GM21515 (cell line): ENCODE results near the gene ZMYND11.

Source experiments
- ATAC-seq: cut with Tn5 transposase; IDR thresholded peaks from one replicate; pipeline ENCODE4 v1.9.1; 2021; ENCODE audit not compliant: unreplicated experiment

ZMYND11 gene

DNA sequence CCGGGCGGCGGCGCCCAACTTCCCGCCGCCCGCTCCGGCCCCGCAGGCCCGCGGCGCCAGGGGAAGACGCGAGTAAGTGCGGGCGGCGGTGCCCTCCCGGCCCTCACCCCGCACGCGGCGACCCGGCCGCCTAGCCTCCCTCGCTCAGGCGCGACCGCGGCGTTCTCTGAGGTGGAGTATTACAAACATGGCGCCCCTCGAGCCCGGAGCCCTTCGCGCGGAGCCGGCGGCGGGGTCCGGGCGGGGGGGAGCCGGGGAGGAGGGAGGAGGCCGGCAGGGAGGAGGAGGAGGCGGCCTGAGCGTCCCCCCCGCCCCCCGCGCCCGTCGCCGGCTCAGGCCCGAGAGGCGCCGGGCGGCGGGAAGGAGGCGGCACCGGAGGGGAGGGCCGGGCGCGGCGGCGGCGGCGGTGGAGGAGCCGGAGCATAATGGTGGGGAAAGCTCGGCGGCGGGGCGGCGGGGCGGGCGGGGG, at the start of gene ZMYND11:
TSS of gene ZMYND11 (plus strand) at position 324 of the 469 bp plus-strand sequence. CDS start 44,558 bp downstream, outside the sequence.
- peak; percentile 43 for ATAC-seq

DNA sequence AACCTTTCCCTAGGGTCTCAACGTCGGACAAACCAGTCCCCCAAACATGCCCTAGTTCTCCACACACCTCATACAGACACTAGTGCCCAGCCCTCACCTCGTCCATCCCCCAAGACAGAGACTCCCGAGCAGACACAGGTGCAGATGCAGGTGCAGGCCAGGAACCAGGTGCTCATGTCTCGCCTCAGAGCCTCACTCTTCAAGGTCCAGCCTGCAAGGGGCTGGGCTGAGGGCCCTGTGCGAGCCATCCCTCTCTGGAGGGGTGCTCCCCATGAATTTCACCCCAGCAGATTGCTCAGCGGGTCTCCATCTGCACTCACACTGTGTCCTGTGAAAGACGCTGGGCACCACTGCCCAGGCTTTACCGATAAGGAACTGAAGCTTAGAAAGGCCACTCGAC, 49.2 kb upstream of the ZMYND11 start:
- ATAC-seq: no peak

DNA sequence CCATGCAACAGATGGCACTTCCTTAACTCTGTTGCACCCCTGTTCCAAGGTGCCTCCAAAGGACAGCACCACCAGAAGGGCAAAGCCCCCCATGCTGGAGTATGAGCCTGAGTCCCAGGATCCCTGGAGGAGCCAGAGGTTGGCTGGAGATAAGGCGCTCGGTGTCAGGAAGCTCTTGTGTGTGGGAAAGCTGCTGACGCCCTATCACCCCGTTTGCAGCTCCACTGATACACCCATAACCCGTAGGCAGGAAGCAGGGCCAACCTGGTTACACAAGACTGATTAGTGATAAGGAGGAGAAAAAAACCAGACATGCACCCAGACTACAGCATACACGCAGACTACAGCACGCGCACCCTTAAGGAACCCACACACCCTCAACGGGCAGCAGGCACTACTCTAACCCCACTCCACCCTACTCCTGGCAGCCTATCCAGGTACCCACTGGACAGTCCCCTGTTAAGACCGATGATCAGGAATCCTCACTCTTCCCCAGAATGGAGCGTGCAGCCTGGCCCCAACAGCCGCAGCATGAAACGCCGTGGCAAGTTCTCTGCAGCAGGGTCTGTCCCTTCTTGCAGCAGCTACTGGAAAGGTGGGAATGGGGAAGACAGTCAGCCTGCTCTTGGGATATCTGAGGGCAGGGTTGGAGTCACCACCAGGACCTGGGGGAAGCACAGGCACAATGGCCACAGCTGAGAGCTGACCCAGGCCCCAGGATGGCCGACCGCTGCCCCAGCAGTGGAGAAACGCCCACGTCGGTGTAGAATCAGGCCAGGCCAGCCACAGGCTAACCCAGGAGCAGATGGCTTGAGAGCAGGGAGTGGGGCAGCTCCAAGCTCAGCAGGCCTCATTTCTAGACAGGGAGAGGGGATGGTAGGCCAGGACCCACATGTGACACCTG, 47.8 kb upstream of the ZMYND11 start:
- no peak for ATAC-seq

- no peak for ATAC-seq
Observed at GRCh38 chr10:88253-88652, 47.0 kb upstream of the ZMYND11 start.

DNA sequence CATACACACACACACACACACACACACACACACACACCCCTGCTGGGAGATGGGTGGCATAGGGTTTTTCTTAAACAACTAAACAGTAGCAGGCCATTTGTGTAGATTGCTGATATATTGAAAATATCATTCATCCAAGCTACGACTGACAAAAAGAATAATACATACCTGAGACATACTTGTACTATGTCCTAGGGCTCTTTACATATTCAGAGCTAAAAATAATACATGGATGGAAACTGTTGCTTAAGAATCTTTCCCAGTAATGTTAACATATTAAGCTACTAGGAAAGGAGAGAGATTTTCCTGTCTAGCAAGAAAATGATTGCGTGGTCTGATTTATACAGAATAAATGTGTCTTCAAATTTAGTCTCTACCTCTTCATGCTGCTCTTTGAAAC, 46.0 kb upstream of the ZMYND11 start:
- no peak for ATAC-seq

DNA sequence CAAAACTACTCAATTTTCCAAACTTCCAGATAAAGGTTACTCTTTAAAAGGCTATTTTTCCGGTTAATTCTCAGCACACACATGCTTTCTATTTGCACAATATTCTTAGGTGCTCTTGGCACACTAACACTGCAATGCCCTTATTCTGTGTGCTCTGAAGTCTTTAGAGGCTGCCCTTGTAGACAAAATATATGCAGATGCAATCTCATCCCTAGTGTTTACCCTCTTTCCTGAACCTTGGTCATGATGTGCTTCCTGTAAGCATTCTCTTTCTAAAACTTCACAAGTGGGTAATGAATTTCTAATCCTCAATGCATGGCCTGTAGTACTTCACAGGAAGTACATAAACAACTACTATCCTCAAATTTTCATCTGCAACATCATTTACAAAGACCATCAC, 45.1 kb upstream of the ZMYND11 start:
- no peak for ATAC-seq

DNA sequence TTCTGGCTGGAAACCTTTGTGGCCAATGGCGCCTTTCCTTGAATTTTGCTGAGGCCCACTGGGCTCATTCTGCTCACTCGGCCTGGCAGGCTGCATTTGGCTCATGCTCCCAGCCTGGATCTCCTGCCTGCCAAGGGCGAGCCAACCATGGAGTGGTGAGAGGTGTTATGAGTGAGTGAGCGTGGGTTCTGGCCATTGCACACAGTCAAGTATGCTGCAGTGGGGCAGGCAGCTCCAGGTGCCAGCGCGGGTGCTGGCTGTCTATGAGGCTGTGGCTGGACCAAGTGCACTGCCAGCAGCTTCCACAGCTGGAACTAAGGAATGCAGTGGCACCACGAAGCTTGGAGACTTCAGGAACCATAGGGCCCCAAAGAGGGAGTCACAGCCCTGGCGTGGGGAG, 43.9 kb upstream of the ZMYND11 start:
- no peak for ATAC-seq

DNA sequence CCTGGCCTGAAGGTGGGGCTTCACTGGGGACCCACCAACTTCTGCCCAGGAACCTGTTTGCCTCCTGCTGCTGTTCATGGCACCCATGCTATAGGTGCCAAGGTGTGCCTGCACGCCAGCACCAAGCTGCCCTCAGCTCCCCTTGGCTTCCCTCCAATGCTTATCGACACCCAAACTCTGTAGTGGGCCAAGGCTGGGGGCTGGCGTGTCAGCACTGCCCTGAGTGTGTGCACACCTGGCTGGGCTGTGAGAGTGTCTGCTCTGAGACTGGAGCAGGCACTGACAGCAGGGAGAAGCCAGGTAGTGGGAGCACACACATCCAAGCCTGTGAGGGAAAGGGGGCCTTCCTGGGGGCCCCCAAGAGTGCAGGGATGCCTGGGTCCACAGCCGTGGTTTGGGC, 43.1 kb upstream of the ZMYND11 start:
- no peak for ATAC-seq

GRCh38 chr10:92846-93245, 42.4 kb upstream of the ZMYND11 start:
- no peak for ATAC-seq

DNA sequence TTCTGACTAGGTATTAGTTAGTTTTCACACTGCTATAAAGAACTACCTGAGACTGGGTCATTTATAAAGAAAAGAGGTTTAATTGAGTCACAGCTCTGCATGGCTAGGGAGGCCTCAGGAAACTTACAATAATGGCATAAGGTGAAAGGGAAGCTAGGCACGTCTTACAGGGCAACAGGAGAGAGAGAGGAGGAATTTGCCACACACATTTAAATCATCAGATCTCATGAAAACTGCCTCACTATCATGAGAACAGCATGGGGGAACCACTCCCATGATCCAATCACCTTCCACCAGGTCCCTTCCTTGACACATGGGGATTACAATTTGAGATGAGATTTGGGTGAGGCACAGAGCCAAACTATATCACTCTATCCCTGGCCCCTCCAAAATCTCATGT, 40.6 kb upstream of the ZMYND11 start:
- no peak for ATAC-seq

DNA sequence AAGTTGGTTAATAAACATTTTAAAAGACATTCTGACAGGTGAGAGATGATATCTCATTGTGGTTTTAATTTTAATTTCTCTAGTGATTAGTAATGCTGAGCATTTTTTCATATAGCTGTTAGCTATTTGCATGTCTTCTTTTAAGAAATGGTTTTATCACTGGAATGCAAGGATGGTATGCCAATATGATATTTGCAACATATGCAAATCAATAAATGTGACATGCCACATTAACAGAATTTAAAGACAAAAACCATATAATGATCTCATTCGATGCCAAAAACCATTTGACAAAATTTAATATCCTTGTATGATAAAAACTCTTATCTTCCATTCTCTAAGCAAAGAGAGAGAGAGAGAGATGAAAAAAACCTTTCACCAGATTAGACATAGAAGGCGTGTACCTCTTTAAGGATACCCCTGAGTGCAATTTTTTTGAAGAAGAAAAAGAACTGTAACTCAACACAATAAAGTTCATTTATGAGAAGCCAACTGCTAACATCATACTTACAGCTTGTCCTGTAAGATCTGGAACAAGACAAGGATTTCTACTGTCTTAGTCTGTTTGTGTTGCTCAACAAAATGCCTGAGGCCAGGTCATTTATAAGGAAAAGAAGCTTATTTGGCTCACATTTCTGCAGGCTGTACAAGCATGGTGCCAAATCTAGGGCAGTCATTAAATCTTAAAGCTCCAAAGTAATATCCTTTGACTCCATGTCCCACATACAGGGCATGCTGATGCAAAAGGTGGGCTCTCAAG, 39.7 kb upstream of the ZMYND11 start:
- ATAC-seq: no peak

DNA sequence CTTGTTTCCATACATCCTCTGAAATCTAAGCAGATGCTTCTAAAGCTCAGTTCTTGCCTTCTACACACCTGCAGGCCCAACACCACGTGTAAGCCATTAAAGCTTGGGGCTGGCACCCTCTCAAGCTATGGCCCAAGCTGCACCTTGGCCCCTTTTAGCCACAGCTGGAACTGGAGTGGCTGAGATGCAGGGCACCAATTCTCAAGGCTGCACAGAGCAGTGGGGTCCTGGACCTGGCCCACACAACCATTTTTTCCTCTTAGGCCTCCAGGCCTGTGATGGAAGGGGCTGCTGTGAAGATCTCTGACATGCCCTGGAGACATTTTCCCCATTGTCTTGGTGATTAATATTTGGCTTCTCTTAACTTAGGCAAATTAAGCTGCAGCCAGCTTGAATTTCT, 38.8 kb upstream of the ZMYND11 start:
- no peak for ATAC-seq

- no peak for ATAC-seq
Observed at GRCh38 chr10:104416-104815, 30.8 kb upstream of the ZMYND11 start.

GRCh38 chr10:104862-105565, 30.2 kb upstream of the ZMYND11 start:
- no peak for ATAC-seq

- ATAC-seq: no peak
Observed at GRCh38 chr10:105806-106205, 29.4 kb upstream of the ZMYND11 start.

DNA sequence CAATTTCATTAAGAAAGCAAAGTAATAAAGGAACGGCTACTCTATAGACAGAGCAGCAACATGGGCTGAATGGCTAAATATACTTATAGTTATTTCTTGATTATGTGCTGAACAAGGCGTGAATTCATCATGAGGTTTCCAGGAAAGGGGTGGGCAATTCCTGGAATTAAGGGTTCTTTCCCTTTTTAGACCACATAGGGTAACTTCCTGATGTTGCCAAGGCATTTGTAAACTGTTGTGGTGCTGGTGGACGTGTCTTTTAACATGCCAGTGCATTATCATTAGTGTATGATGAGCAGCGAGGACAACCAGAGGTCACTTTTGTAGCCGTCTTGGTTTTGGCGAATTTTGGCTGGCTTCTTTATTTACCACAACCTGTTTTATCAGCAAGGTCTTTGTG, 28.5 kb upstream of the ZMYND11 start:
- no peak for ATAC-seq

DNA sequence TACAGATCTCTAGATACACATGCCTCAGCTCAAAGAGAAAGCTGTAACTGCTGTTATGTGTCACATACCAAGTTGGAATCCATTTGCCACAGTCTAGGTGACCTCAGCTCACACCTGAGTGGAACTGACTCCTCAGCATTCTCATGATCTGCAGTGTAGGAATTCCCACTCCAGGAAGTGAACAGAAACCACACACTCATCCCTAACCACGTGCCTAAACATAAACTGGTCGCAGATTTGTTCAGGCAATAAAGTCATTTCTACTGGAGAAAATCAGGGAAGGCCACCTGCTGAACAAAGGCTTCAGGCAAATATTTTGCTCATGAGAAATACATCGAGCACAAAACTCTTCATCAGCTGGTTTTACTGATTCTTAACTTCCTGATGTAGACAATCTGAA, 23.0 kb upstream of the ZMYND11 start:
- no peak for ATAC-seq

- ATAC-seq: no peak
Observed at GRCh38 chr10:124874-125273, 10.4 kb upstream of the ZMYND11 start.

DNA sequence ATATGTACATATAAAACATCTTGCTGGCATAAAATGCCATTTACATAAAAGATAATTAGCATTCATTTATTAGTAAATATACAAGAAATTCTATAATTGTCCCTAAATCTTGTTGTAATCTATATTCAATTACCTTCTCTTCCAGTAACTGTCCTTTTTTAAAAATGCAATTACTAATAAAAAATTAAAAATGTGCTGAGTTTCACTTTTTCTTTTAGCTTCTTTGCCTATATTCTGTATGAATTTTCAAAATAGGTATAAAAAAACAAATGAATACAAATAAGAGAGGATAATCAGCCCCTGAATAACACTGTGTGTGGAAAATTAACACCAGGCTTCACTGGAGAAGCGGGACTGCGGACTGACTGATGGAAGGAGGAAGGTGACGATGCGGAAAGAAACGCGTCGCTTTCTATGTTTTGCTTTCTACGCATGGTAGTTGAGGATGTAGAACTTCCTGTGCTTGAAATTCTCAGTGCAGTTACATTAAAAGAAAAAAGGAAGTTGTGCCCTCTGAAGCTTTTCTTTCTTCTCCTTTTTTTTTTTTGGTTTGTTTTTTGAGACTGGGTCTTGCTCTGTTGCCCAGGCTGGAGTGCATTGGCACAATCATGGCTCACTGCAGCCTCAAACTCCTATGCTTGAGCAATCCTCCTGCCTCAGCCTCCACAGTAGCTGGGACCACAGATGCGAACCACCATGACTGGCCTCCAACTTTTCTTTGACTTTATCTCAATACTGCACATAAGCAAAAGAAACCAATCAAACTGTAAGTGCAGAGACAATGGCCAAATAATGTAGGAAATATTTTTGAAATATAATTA, 7.4 kb upstream of the ZMYND11 start:
- peak; percentile 89 for ATAC-seq

GRCh38 chr10:129810-130209, 5.4 kb upstream of the ZMYND11 start:
- ATAC-seq: no peak
